ENCODE measurements around the gene XCL2. TPM values are rescaled to one million over a fixed set of nuclear protein-coding genes. Genes with fewer than 3 reads are reported as not detected.

The XCL2 gene
- total RNA-seq, 1 experiment from 2014 or later: not detected

DNA sequence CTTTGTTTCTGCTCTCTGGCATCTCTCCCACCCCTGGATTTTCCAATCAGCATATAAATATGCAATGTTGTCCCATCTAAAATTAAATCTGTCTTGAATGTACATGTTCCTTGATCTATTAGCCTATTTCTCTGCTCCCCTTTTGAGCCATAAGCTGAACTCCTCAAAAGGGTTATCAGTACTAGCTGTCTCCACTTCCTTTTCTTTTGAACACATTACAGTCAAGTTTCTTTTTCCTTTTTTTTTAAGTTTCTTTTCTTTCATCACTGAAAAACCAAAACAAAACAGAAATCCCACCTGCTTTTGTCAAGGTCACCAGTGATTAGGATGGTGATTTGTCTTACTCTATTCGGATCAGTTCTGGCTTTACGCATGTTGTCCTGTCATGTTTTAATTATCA is 29.3 kb downstream of the XCL2 start:
- RAD21 ChIA-PET (ENCODE audit: low non-redundant PET in 1 of 2, low total read pairs in 2 of 2, uncharacterized antibody in 2 of 2, unreplicated experiment in 2 of 2): no interaction called here
- BruUV-seq (replicated peaks): no TSS peak
- TF ChIP-seq, protein P1, sequence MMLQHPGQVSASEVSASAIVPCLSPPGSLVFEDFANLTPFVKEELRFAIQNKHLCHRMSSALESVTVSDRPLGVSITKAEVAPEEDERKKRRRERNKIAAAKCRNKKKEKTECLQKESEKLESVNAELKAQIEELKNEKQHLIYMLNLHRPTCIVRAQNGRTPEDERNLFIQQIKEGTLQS (IDR thresholded peaks at IDR 0.05): no peak
- no peak for TF ChIP-seq EGR1 (IDR thresholded peaks at IDR 0.05; ENCODE audit: low read depth)
- no peak for TF ChIP-seq ZNF274 (IDR thresholded peaks at IDR 0.05; ENCODE audit: low read depth, low read length)
- no peak for TF ChIP-seq FOSL1 (IDR thresholded peaks at IDR 0.05; ENCODE audit: low read depth)
- TF ChIP-seq EZH2 (IDR thresholded peaks at IDR 0.05): no peak
- no peak for TF ChIP-seq REST (IDR thresholded peaks at IDR 0.05; ENCODE audit: low read depth)
- no peak for TF ChIP-seq CEBPB (IDR thresholded peaks at IDR 0.05; ENCODE audit: low read depth)
- no peak for TF ChIP-seq MAX (IDR thresholded peaks at IDR 0.05)
- no peak for TF ChIP-seq POLR2A (IDR thresholded peaks at IDR 0.05; ENCODE audit: borderline replicate concordance, extremely low read depth, insufficient read depth, insufficient read length)
- TF ChIP-seq SP1 (IDR thresholded peaks at IDR 0.05; ENCODE audit: low read depth): no peak
- TF ChIP-seq SRF (IDR thresholded peaks at IDR 0.05; ENCODE audit: low read depth): no peak
- TF ChIP-seq ZFX (IDR thresholded peaks at IDR 0.05): no peak
- no peak for TF ChIP-seq ELF1 (IDR thresholded peaks at IDR 0.05; ENCODE audit: borderline replicate concordance, low read depth)
- CTCF ChIA-PET: interaction anchor here (0.8 kb wide), 1 partner anchor 89 kb away, joined by 3 read pairs; no protein-coding TSS in a partner anchor
- Histone ChIP-seq H3K9me2 (ENCODE audit: insufficient read depth) (no peaks in the 10 kb centered on the region), H3K4me2 (ENCODE audit: low read length) (no peak overlapping the region), H3K79me2 (ENCODE audit: insufficient read depth, low read length) (no peaks in the 10 kb centered on the region), H2AFZ (ENCODE audit: low read depth, low read length, poor library complexity, severe bottlenecking) (no peak overlapping the region), H3K27ac (ENCODE audit: low read depth, low read length) (no peak overlapping the region), H3K4me1 (ENCODE audit: control insufficient read depth in 1 of 2, insufficient read depth in 2 of 2, low read length in 2 of 2) (no peaks in the 10 kb centered on the region), H3K36me3 (ENCODE audit: control insufficient read depth in 1 of 2, insufficient read depth in 2 of 2, low read length in 2 of 2) (no peaks in the 10 kb centered on the region), H4K20me1 (ENCODE audit: insufficient read depth) (no peaks in the 10 kb centered on the region), H3K9me3 (ENCODE audit: control insufficient read depth in 1 of 2, insufficient read depth in 1 of 2, low read depth in 1 of 2, low read length in 2 of 2) (no peaks in the 10 kb centered on the region), H3K27me3 (ENCODE audit: insufficient read depth, low read length) (no peaks in the 10 kb centered on the region), H3K9ac (ENCODE audit: low read length) (no peak overlapping the region), H3K4me3 (replicated peaks in 1 of 2; ENCODE audit: low read depth in 1 of 2, low read length in 2 of 2) (no peak overlapping the region)
- ATAC-seq (no peak), DNase-seq (ENCODE audit: low read depth, low spot score) (no peak)
- POLR2A ChIA-PET: no interaction called here
- intact Hi-C loops (cut with micrococcal nuclease): no loop called here

Data from HCT116 (cell line).